ENCODE data around the gene TACO1. TPM values are rescaled to one million over a fixed set of nuclear protein-coding genes. Genes with fewer than 3 reads are reported as not detected.

Gene TACO1
- total and polyA plus RNA-seq, 9 of the 15 experiments (the other 6 are each of a cell fraction or from before 2014, with no cell fraction given): 10.3 to 41.6 (median 30.9) TPM

- Histone ChIP-seq H3K4me3 (no peak overlapping the region), H3K27ac (ENCODE audit: extremely low read depth, low read depth, low read length) (no peak overlapping the region), H3K9me1 (ENCODE audit: control insufficient read depth, insufficient read depth, low read length) (no peaks in the 10 kb centered on the region), H3K36me3 (ENCODE audit: control insufficient read depth, insufficient read depth, low read length) (peaks cover 41% of the 10 kb centered on the region), H3K27me3 (ENCODE audit: control insufficient read depth in 2 of 2, insufficient read depth in 2 of 2, low read length in 2 of 2) (no peaks in the 10 kb centered on the region), H3K79me2 (ENCODE audit: control insufficient read depth, insufficient read depth, low read length) (peaks cover 97% of the 10 kb centered on the region), H2AFZ (ENCODE audit: low read depth, low read length) (no peak overlapping the region), H3K9ac (ENCODE audit: insufficient read depth in 1 of 2, low read depth in 2 of 2, low read length in 2 of 2) (no peak overlapping the region), H3K4me1 (replicated peaks in 1 of 2; ENCODE audit: control insufficient read depth in 2 of 2, insufficient read depth in 2 of 2, low read length in 2 of 2) (peaks cover 0 to 23% of the 10 kb centered on the region in 2 experiments; a peak in 4 of 5 replicates), H3K4me2 (ENCODE audit: insufficient read depth, low read length) (no peak overlapping the region), H4K20me1 (replicated peaks; ENCODE audit: control insufficient read depth, insufficient read depth, low read length) (peaks cover 26% of the 10 kb centered on the region), H3K9me3 (replicated peaks; ENCODE audit: control insufficient read depth, insufficient read depth, low read depth, low read length) (no peaks in the 10 kb centered on the region)
- ChIA-PET POLR2A (interaction anchor here (0.7 to 1.8 kb wide), 3 partner anchors 8 to 14 kb away, joined by 4 to 8 read pairs (median 5); partner anchors contain the start of gene DCAF7), CTCF (ENCODE audit: low intra/inter-chr PET ratio) (no interaction called here)
- ATAC-seq (no peak), DNase-seq (ENCODE audit: extremely low read depth in 1 of 4, low spot score in 3 of 4) (no peak), FAIRE-seq (no peak)
- BruUV-seq (replicated peaks): no TSS peak
- 92% methylated on average over 1 of the region's 2 CpGs for WGBS (ENCODE audit: insufficient coverage, low coverage, missing lambda C conversion rate)
- intact Hi-C loops (cut with micrococcal nuclease) (no loop called here), in situ Hi-C loops (cut with MboI) (no loop called here)
- TF ChIP-seq BRD4 (IDR thresholded peaks at IDR 0.05): no peak
- TF ChIP-seq CTBP1 (IDR thresholded peaks at IDR 0.05; ENCODE audit: borderline replicate concordance): no peak
- no peak for TF ChIP-seq MIER1 (IDR thresholded peaks at IDR 0.05; ENCODE audit: low read depth)
- no peak for TF ChIP-seq ZHX1 (conservative IDR thresholded peaks at IDR 0.05; ENCODE audit: low read length)
- no peak for TF ChIP-seq SREBF2 (CRISPR knock-in tag; IDR thresholded peaks at IDR 0.05)
- no peak for TF ChIP-seq MYC (IDR thresholded peaks at IDR 0.05; ENCODE audit: low read depth, low read length)
- no peak for TF ChIP-seq MYC (CRISPR knock-in tag; IDR thresholded peaks at IDR 0.05; ENCODE audit: borderline replicate concordance, low read depth)
- TF ChIP-seq CLOCK (CRISPR knock-in tag; IDR thresholded peaks at IDR 0.05; ENCODE audit: borderline replicate concordance): no peak
- TF ChIP-seq ZNF449 (CRISPR knock-in tag; IDR thresholded peaks at IDR 0.05): no peak
- TF ChIP-seq TOE1 (IDR thresholded peaks at IDR 0.05; ENCODE audit: borderline replicate concordance): no peak
- no peak for TF ChIP-seq TOE1 (CRISPR knock-in tag; IDR thresholded peaks at IDR 0.05; ENCODE audit: borderline replicate concordance, low read depth)
Observed at GRCh38 chr17:63557416-63557815, 43.3 kb upstream of the TACO1 start.

All from K562 (cell line).